Trophoblast cell (in vitro differentiated cells and primary cell): ENCODE measurements around the gene XPR1.
A peak's percentile ranks its signal among the peaks of the same experiment; 100 is the strongest.

Experiments used
- DNase-seq, 2 donors: peaks; one replicate each; pipeline ENCODE4 v3.0.0-alpha.2; 2016
- H2AFZ ChIP-seq: 2 replicates; pipeline ENCODE4 v1.6.1; 2013; ENCODE audit warnings: low read length, moderate library complexity, mild to moderate bottlenecking; ENCODE audit not compliant: insufficient read depth, poor library complexity
- H2AK5ac ChIP-seq: 2 replicates; pipeline ENCODE4 v1.6.1; 2013; ENCODE audit warnings: mild to moderate bottlenecking, low read length
- H2BK120ac ChIP-seq: 2 replicates; pipeline ENCODE4 v1.6.1; 2013; ENCODE audit warnings: low read length, mild to moderate bottlenecking, moderate library complexity; ENCODE audit not compliant: insufficient read depth, poor library complexity
- H2BK12ac ChIP-seq: 2 replicates; pipeline ENCODE4 v1.6.1; 2013; ENCODE audit warnings: mild to moderate bottlenecking, low read length, moderate library complexity
- H2BK5ac ChIP-seq: 2 replicates; pipeline ENCODE4 v1.6.1; 2013; ENCODE audit warnings: low read length, low read depth, moderate library complexity, mild to moderate bottlenecking; ENCODE audit not compliant: poor library complexity
- H3K14ac ChIP-seq: 2 replicates; pipeline ENCODE4 v1.6.1; 2013; ENCODE audit warnings: mild to moderate bottlenecking, low read length
- H3K18ac ChIP-seq: 2 replicates; pipeline ENCODE4 v1.6.1; 2013; ENCODE audit warnings: mild to moderate bottlenecking, low read length
- H3K23ac ChIP-seq: 2 replicates; pipeline ENCODE4 v1.6.1; 2013; ENCODE audit warnings: low read length
- H3K27ac ChIP-seq: 2 replicates; pipeline ENCODE4 v1.5.1; 2013; ENCODE audit warnings: low read depth, mild to moderate bottlenecking, inconsistent platforms, low read length, moderate library complexity
- H3K27me3 ChIP-seq: 2 replicates; pipeline ENCODE4 v1.6.1; 2013; ENCODE audit warnings: inconsistent platforms, mild to moderate bottlenecking, low read length, moderate library complexity; ENCODE audit not compliant: insufficient read depth
- H3K36me3 ChIP-seq, 2 experiments: 1 replicate in 1 of 2; 2 replicates in 1 of 2; pipeline ENCODE4 v1.6.1; 2013; ENCODE audit warnings: low read length in 2 of 2, mild to moderate bottlenecking in 2 of 2, moderate library complexity in 1 of 2; ENCODE audit not compliant: insufficient read depth in 2 of 2, control insufficient read depth in 1 of 2
- H3K4ac ChIP-seq: 2 replicates; pipeline ENCODE4 v1.6.1; 2013; ENCODE audit warnings: low read depth, mild to moderate bottlenecking, low read length, moderate library complexity
- H3K4me1 ChIP-seq, 2 experiments: 1 replicate in 1 of 2; 2 replicates in 1 of 2; pipeline ENCODE4 v1.6.1; 2013; ENCODE audit warnings: low read length in 2 of 2, mild to moderate bottlenecking in 2 of 2, moderate library complexity in 1 of 2; ENCODE audit not compliant: insufficient read depth in 2 of 2, control insufficient read depth in 1 of 2
- H3K4me2 ChIP-seq: 2 replicates; pipeline ENCODE4 v1.6.1; 2013; ENCODE audit warnings: inconsistent platforms, mild to moderate bottlenecking, low read length, moderate library complexity
- H3K4me3 ChIP-seq: 2 replicates; pipeline ENCODE4 v1.5.1; 2013; ENCODE audit warnings: mild to moderate bottlenecking, low read depth, low read length, inconsistent platforms
- H3K79me1 ChIP-seq: one replicate; pipeline ENCODE4 v1.6.1; 2013; ENCODE audit warnings: low read length
- H3K79me2 ChIP-seq: 2 replicates; pipeline ENCODE4 v1.6.1; 2013; ENCODE audit warnings: low read length, mild to moderate bottlenecking; ENCODE audit not compliant: control insufficient read depth, insufficient read depth, poor library complexity
- H3K9ac ChIP-seq: 2 replicates; pipeline ENCODE4 v1.6.1; 2013; ENCODE audit warnings: mild to moderate bottlenecking, low read length
- H3K9me3 ChIP-seq: 2 replicates; pipeline ENCODE4 v1.6.1; 2013; ENCODE audit warnings: low read depth, mild to moderate bottlenecking, control low read depth, inconsistent platforms, low read length; ENCODE audit not compliant: insufficient read depth
- H4K12ac ChIP-seq: 2 replicates; pipeline ENCODE4 v1.6.1; 2013; ENCODE audit warnings: low read depth, mild to moderate bottlenecking, low read length, moderate library complexity
- H4K8ac ChIP-seq: 2 replicates; pipeline ENCODE4 v1.6.1; 2013; ENCODE audit warnings: low read depth, mild to moderate bottlenecking, low read length, moderate library complexity
- H4K91ac ChIP-seq: one replicate; pipeline ENCODE4 v1.6.1; 2013; ENCODE audit warnings: low read depth, mild to moderate bottlenecking, low read length, moderate library complexity
- WGBS: extraction: QIAGEN DNeasy Blood & Tissue Kit; methylation state at CpG from one replicate; pipeline ENCODE4 v1.1.7; 2013; ENCODE audit warnings: missing lambda C conversion rate; ENCODE audit not compliant: insufficient read length, insufficient coverage; ENCODE audit errors: extremely low coverage; 5-methylcytosine and 5-hydroxymethylcytosine counted together

XPR1 gene

DNA sequence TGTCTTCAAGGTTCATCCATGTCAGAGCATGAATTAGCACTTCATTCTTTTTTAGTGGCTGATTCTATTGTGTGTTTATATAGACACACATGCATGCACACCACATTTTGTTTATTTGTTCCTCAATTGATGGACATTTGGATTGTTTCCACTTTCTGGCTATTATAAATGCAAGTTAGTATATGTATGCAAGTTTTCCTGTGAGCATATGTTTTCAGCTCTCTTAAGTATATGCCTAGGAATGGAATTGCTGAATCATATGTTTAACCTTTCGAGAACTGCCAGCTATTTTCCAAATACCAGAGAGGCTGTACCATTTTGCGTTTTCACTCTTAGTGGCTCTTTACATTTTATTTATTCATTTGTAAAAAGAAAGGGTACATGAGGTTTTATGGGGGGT, 171.0 kb downstream of the XPR1 start:
- Histone ChIP-seq H3K4me1 (no peaks in the 10 kb centered on the region), H3K36me3 (no peaks in the 10 kb centered on the region), H2AK5ac (no peak overlapping the region), H3K27ac (no peak overlapping the region), H3K4ac (no peak overlapping the region), H3K4me3 (no peak overlapping the region), H3K79me1 (no peaks in the 10 kb centered on the region), H3K18ac (no peak overlapping the region), H2BK12ac (no peak overlapping the region), H3K4me2 (no peak overlapping the region), H4K8ac (no peak overlapping the region), H3K27me3 (no peaks in the 10 kb centered on the region), H3K79me2 (no peaks in the 10 kb centered on the region), H3K23ac (no peak overlapping the region), H3K14ac (no peak overlapping the region), H2AFZ (no peak overlapping the region), H3K9ac (no peak overlapping the region), H2BK5ac (no peak overlapping the region), H4K91ac (no peak overlapping the region), H3K9me3 (no peaks in the 10 kb centered on the region), H4K12ac (no peak overlapping the region), H2BK120ac (no peak overlapping the region)
- no peak for DNase-seq
- WGBS, result no CpG with 5 or more reads among the region's 2 CpGs

DNA sequence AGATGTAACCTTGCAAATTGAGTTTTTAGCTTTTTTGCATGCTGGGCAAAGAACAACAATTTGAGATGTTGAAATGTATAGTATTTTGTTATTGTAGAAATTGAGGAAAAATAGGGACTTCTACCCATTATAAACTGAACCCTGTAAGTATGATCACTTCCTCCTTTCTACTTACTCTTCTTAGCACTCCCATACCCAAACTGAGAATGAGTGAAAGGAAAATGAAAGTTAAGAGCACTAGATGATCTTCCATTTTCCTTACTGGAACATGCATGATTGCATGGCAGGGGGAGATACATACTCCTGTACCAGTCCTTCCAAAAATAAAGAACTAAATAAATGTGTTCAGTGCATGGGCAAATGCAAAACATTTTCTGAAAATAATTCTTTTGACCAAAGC, 173.5 kb downstream of the XPR1 start:
- no peak overlapping the region for H3K18ac ChIP-seq
- H3K27me3 ChIP-seq, result no peaks in the 10 kb centered on the region
- H3K4ac ChIP-seq, result no peak overlapping the region
- no peak overlapping the region for H2AFZ ChIP-seq
- no peak overlapping the region for H4K12ac ChIP-seq
- H4K91ac ChIP-seq, result no peak overlapping the region
- H3K9me3 ChIP-seq, result no peaks in the 10 kb centered on the region
- no peak overlapping the region for H2BK12ac ChIP-seq
- no peak overlapping the region for H3K14ac ChIP-seq
- H3K79me2 ChIP-seq, result no peaks in the 10 kb centered on the region
- H3K9ac ChIP-seq, result no peak overlapping the region
- H3K23ac ChIP-seq, result no peak overlapping the region
- no peak overlapping the region for H4K8ac ChIP-seq
- no peak overlapping the region for H2AK5ac ChIP-seq
- no peak overlapping the region for H3K27ac ChIP-seq
- no peak overlapping the region for H3K4me2 ChIP-seq
- H2BK5ac ChIP-seq, result no peak overlapping the region
- no peak overlapping the region for H2BK120ac ChIP-seq
- H3K4me1 ChIP-seq, result no peaks in the 10 kb centered on the region
- H3K79me1 ChIP-seq, result no peaks in the 10 kb centered on the region
- no peak overlapping the region for H3K4me3 ChIP-seq
- H3K36me3 ChIP-seq, result no peaks in the 10 kb centered on the region
- no peak for DNase-seq

DNA sequence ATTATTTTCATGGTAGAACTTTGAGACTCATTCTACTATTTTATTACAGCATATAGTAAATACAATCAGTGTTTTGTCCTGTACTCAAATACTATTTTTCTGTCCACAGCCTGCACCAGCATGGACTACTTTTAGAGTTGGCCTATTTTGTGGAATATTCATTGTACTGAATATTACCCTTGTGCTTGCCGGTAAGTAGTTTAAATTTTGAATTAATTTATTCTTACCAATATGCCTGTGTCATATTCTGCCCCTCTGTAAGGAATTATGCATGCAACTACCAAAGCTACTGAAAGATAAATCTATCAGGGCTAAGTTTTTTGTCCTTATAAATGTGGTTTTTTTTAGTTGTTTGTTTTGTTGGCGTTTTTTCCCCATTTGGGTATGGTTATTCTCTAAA, 179.5 kb downstream of the XPR1 start:
- H2BK120ac ChIP-seq, result no peak overlapping the region
- H3K27ac ChIP-seq, result no peak overlapping the region
- no peak overlapping the region for H2AK5ac ChIP-seq

DNA sequence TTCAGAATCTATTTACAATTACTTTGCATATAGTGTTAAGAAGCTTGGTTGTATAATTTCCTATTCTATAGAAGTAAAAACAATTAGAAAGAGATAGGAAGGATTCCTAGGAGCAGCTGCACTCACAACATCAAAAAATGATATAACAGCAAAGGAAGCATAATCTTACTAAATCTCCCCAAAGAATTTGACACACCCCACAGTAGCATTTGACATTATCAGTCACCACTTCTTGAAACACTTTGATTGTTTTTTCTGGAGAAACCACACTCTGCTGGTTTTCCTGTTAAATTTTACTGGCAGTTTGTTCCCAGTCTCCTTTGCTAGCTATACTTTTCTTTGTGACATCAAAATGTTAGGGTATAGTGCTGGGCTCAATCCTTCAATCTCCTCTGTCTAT, 180.1 kb downstream of the XPR1 start:
- H3K27ac ChIP-seq, result no peak overlapping the region
- H2AFZ ChIP-seq, result no peak overlapping the region
- no peak overlapping the region for H4K8ac ChIP-seq
- DNase-seq, result peak; percentile 0 to 51
- H4K12ac ChIP-seq, result no peak overlapping the region
- H3K4me1 ChIP-seq, result no peaks in the 10 kb centered on the region
- H4K91ac ChIP-seq, result no peak overlapping the region
- no peaks in the 10 kb centered on the region for H3K9me3 ChIP-seq
- no peak overlapping the region for H3K9ac ChIP-seq
- H3K79me2 ChIP-seq, result no peaks in the 10 kb centered on the region
- no peak overlapping the region for H3K14ac ChIP-seq
- H3K4me2 ChIP-seq, result no peak overlapping the region
- H3K4ac ChIP-seq, result no peak overlapping the region
- H3K18ac ChIP-seq, result no peak overlapping the region
- H2BK120ac ChIP-seq, result no peak overlapping the region
- no peak overlapping the region for H3K4me3 ChIP-seq
- H3K36me3 ChIP-seq, result no peaks in the 10 kb centered on the region
- no peak overlapping the region for H2BK5ac ChIP-seq
- no peak overlapping the region for H3K23ac ChIP-seq
- no peaks in the 10 kb centered on the region for H3K79me1 ChIP-seq
- no peak overlapping the region for H2AK5ac ChIP-seq
- H2BK12ac ChIP-seq, result no peak overlapping the region
- H3K27me3 ChIP-seq, result no peaks in the 10 kb centered on the region

More for the DNA sequence above, 179.5 kb downstream of the XPR1 start:
- H3K18ac ChIP-seq, result no peak overlapping the region
- no peak overlapping the region for H3K14ac ChIP-seq
- H3K23ac ChIP-seq, result no peak overlapping the region
- H4K91ac ChIP-seq, result no peak overlapping the region
- WGBS, result no CpG with 5 or more reads among the region's 2 CpGs
- no peak overlapping the region for H3K9ac ChIP-seq
- no peak overlapping the region for H2AFZ ChIP-seq
- no peak overlapping the region for H3K4me3 ChIP-seq
- no peaks in the 10 kb centered on the region for H3K36me3 ChIP-seq
- no peaks in the 10 kb centered on the region for H3K27me3 ChIP-seq
- no peak for DNase-seq
- no peak overlapping the region for H4K8ac ChIP-seq
- no peaks in the 10 kb centered on the region for H3K79me2 ChIP-seq
- no peak overlapping the region for H4K12ac ChIP-seq
- no peak overlapping the region for H3K4ac ChIP-seq
- H3K79me1 ChIP-seq, result no peaks in the 10 kb centered on the region
- no peaks in the 10 kb centered on the region for H3K4me1 ChIP-seq
- no peak overlapping the region for H2BK5ac ChIP-seq
- no peaks in the 10 kb centered on the region for H3K9me3 ChIP-seq
- H3K4me2 ChIP-seq, result no peak overlapping the region
- H2BK12ac ChIP-seq, result no peak overlapping the region

DNA sequence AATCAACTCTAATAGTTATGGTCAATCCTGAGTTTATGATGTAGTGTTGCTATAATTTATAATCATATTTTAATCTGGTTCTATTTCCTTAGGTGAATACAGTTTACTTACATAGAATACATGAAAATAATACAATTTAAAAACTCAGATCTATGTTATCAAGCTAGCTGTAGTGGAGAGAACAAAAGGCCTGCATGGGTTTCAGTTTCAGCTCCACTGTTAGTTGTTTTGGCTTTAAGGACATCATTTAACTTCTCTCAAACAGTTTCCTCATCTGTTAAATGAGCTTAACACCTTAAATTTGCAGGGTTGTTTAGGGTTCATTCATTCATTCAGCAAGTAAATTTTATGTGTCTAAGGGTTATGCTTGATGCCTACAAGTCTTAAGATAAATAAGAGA, 182.4 kb downstream of the XPR1 start:
- Histone ChIP-seq H3K4ac (no peak overlapping the region), H4K12ac (no peak overlapping the region), H4K8ac (no peak overlapping the region), H2BK120ac (no peak overlapping the region), H2BK12ac (no peak overlapping the region), H3K36me3 (no peaks in the 10 kb centered on the region), H3K79me1 (no peaks in the 10 kb centered on the region), H3K23ac (no peak overlapping the region), H3K4me3 (no peak overlapping the region), H3K4me2 (no peak overlapping the region), H3K27ac (no peak overlapping the region), H3K4me1 (no peaks in the 10 kb centered on the region), H2AFZ (no peak overlapping the region), H3K18ac (no peak overlapping the region), H3K9ac (no peak overlapping the region), H3K79me2 (no peaks in the 10 kb centered on the region), H2AK5ac (no peak overlapping the region), H3K9me3 (no peaks in the 10 kb centered on the region), H3K27me3 (no peaks in the 10 kb centered on the region), H3K14ac (no peak overlapping the region), H2BK5ac (no peak overlapping the region), H4K91ac (no peak overlapping the region)
- DNase-seq, result no peak
